ENCODE data around the gene PLEKHA5. TPM values are rescaled to one million over a fixed set of nuclear protein-coding genes. Genes with fewer than 3 reads are reported as not detected.

Gene PLEKHA5
- total RNA-seq, 6 experiments from 2014 or later: 15.7 to 22.6 (median 18.6) TPM

DNA sequence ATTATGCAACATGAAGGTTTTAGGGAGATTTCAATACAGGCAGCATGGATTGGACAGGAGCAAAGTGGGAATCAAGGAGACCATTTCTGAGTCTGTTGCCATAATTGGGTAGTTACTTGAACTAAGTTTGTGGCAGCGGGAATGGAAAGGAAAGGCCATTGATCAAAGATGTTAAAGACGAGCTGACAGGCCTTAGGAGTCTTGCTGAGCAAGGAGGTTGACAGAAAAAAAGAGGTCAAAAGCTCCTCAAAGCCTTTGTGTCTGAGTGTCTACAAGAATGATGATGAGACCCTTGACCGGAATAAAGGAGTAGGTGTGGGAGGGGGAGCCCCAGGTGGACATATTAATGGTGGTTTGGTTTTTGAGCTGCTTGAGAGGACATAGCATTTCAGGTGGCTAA is 9.4 kb downstream of the PLEKHA5 start:
- no peaks in the 10 kb centered on the region for H3K9me3 Mint-ChIP-seq
- H3K27me3 Mint-ChIP-seq (ENCODE audit: insufficient read depth): no peaks in the 10 kb centered on the region
- TF ChIP-seq CTCF (IDR thresholded peaks at IDR 0.05): no peak
- peak overlapping the region; percentile 60 for H3K4me3 Mint-ChIP-seq
- peaks cover 65% of the 10 kb centered on the region for H3K4me1 Mint-ChIP-seq (ENCODE audit: low read depth)
- DNase-seq: no peak
- H3K27ac Mint-ChIP-seq: peak overlapping the region; percentile 80
- peaks cover 33% of the 10 kb centered on the region for H3K36me3 Mint-ChIP-seq (ENCODE audit: low read depth)

DNA sequence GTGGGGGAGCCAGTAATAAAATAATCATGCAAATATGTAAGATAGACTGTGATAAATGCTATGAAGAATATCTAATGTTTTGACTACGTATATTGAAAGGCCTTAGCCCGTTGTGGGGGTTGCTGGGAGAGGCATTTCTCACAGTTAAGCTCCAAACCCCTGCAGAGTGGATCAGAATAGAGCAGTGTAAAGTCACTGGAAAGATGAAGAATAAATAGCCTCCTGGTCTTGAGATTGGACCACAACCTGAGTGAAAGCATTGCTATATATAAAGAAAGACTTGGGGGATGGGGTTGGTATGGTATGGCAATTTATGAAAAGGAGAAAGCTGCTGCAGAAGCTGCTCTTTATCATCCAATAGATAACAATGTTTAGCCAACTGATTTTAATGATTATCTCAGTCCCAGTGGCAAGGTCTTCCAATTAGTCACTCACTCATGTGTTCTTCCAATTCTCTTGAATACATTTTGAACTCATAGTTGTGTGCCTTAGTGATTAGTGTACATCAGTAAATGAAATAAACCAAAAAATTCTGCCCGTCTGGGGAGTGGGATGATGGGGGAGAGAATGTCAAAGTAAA is 10.2 kb downstream of the PLEKHA5 start:
- H3K4me1 Mint-ChIP-seq (ENCODE audit: low read depth): peaks cover 58% of the 10 kb centered on the region

GRCh38 chr12:19140381-19141236 is 11.1 kb downstream of the PLEKHA5 start:
- peaks cover 49% of the 10 kb centered on the region for H3K4me1 Mint-ChIP-seq (ENCODE audit: low read depth)
- TF ChIP-seq CTCF (IDR thresholded peaks at IDR 0.05): no peak
- H3K27me3 Mint-ChIP-seq (ENCODE audit: insufficient read depth): no peaks in the 10 kb centered on the region
- H3K4me3 Mint-ChIP-seq: no peak overlapping the region
- peak overlapping the region; percentile 56 for H3K27ac Mint-ChIP-seq
- DNase-seq: no peak
- H3K36me3 Mint-ChIP-seq (ENCODE audit: low read depth): peaks cover 29% of the 10 kb centered on the region
- no peaks in the 10 kb centered on the region for H3K9me3 Mint-ChIP-seq

More for the DNA sequence above, 10.2 kb downstream of the PLEKHA5 start:
- TF ChIP-seq CTCF (IDR thresholded peaks at IDR 0.05): no peak
- peak overlapping the region; percentile 80 for H3K27ac Mint-ChIP-seq
- peaks cover 36% of the 10 kb centered on the region for H3K36me3 Mint-ChIP-seq (ENCODE audit: low read depth)
- H3K9me3 Mint-ChIP-seq: no peaks in the 10 kb centered on the region
- peak overlapping the region; percentile 1; the same call in 1 of the 2 replicates for H3K4me3 Mint-ChIP-seq
- H3K27me3 Mint-ChIP-seq (ENCODE audit: insufficient read depth): no peaks in the 10 kb centered on the region
- DNase-seq: peak; percentile 47

DNA sequence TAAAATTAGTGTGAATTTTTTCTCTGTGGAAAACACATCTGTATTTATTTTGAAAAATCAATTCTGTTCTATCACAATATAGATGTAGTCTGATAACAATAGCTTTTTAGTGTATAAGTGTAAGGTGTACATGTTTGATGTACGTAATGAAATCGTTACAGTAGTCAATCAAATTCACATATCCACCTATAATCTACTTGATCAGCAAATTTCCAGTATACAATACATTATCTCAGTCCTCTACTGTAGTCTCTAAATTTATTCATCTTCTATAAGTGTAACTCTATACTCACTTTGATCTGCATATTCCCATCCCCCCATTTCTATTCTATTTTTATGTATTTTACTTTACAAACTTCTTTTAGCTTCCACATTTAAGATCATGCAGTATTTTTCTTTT is 13.0 kb downstream of the PLEKHA5 start:
- DNase-seq: no peak
- TF ChIP-seq CTCF (IDR thresholded peaks at IDR 0.05): no peak
- no peaks in the 10 kb centered on the region for H3K27me3 Mint-ChIP-seq (ENCODE audit: insufficient read depth)
- H3K4me3 Mint-ChIP-seq: no peak overlapping the region
- peaks cover 40% of the 10 kb centered on the region for H3K4me1 Mint-ChIP-seq (ENCODE audit: low read depth)
- H3K27ac Mint-ChIP-seq: no peak overlapping the region
- peaks cover 26% of the 10 kb centered on the region for H3K36me3 Mint-ChIP-seq (ENCODE audit: low read depth)
- no peaks in the 10 kb centered on the region for H3K9me3 Mint-ChIP-seq

DNA sequence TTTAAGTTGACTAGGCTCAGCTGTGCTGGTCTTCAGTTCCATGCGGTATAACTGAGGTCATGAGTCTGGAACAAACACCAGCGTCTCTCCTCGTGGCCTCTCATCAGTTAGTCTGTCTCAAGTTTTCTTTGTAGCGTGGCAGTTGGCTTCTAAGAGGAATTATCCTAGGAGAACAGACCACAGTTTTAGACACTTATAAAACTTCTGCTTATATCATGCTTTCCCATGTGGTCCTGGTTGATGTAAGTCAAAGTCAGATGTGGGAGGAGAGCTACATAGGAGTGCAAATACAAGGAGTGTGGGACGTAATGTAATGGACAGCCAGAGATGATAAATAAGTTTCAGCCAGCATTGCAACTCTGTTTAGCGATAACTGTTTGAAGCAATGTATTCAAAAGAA is 14.8 kb downstream of the PLEKHA5 start:
- no peaks in the 10 kb centered on the region for H3K9me3 Mint-ChIP-seq
- no peaks in the 10 kb centered on the region; the same call in 1 of the 2 replicates for H3K27me3 Mint-ChIP-seq (ENCODE audit: insufficient read depth)
- H3K27ac Mint-ChIP-seq: no peak overlapping the region
- DNase-seq: no peak
- H3K4me3 Mint-ChIP-seq: no peak overlapping the region
- peaks cover 22% of the 10 kb centered on the region for H3K4me1 Mint-ChIP-seq (ENCODE audit: low read depth)
- TF ChIP-seq CTCF (IDR thresholded peaks at IDR 0.05): no peak
- H3K36me3 Mint-ChIP-seq (ENCODE audit: low read depth): peaks cover 28% of the 10 kb centered on the region

Measured in HFFc6 (cell line).